Fibroblast of lung (primary cell): ENCODE measurements around the gene GRPEL2. TPM values are rescaled to one million over a fixed set of nuclear protein-coding genes. Genes with fewer than 3 reads are reported as not detected.

Experiments
- DNase-seq, 2 donors: peaks; one replicate each; pipeline versions ENCODE4 v3.0.0 to v3.0.0-alpha.2; 2010; ENCODE audit warnings: low read depth in 2 of 2
- H2AFZ ChIP-seq: 2 replicates; pipeline ENCODE4 v1.5.1; 2012; ENCODE audit warnings: low read length, control low read depth, inconsistent platforms
- H3K27ac ChIP-seq: 2 replicates; pipeline ENCODE4 v1.5.1; 2011; ENCODE audit warnings: low read length, control low read depth; ENCODE audit not compliant: insufficient read depth
- H3K27me3 ChIP-seq: 2 replicates; pipeline ENCODE4 v1.5.1; 2011; ENCODE audit warnings: mild to moderate bottlenecking, low read length; ENCODE audit not compliant: control insufficient read depth, insufficient read depth
- H3K36me3 ChIP-seq: 2 replicates; pipeline ENCODE4 v1.5.1; 2011; ENCODE audit warnings: low read length; ENCODE audit not compliant: control insufficient read depth, insufficient read depth
- H3K4me1 ChIP-seq: 2 replicates; pipeline ENCODE4 v1.5.1; 2011; ENCODE audit warnings: low read length; ENCODE audit not compliant: control insufficient read depth, insufficient read depth; ENCODE audit errors: extremely low read depth
- H3K4me2 ChIP-seq: 2 replicates; pipeline ENCODE4 v1.5.1; 2011; ENCODE audit warnings: low read length, control low read depth; ENCODE audit not compliant: insufficient read depth; ENCODE audit errors: extremely low read depth
- H3K4me3 ChIP-seq, 4 experiments: fragments of 200-600 bp in 1 of 4; sonication (generic) in 1 of 4; replicated peaks in 1 of 4; 2 replicates each; pipeline ENCODE4 v1.5.1; 2011 to 2016; ENCODE audit warnings: low read length in 4 of 4, low read depth in 3 of 4, mild to moderate bottlenecking in 3 of 4, control low read depth in 2 of 4, inconsistent platforms in 1 of 4, mixed read lengths in 1 of 4; ENCODE audit not compliant: insufficient read depth in 1 of 4; ENCODE audit errors: control extremely low read depth in 1 of 4
- H3K79me2 ChIP-seq: 2 replicates; pipeline ENCODE4 v1.5.1; 2012; ENCODE audit warnings: mild to moderate bottlenecking, low read length, inconsistent platforms; ENCODE audit not compliant: control insufficient read depth, insufficient read depth
- H3K9ac ChIP-seq: 2 replicates; pipeline ENCODE4 v1.5.1; 2011; ENCODE audit warnings: mild to moderate bottlenecking, low read length, control low read depth; ENCODE audit not compliant: insufficient read depth
- H3K9me3 ChIP-seq: 2 replicates; pipeline ENCODE4 v1.5.1; 2012; ENCODE audit warnings: low read depth, low read length; ENCODE audit not compliant: control insufficient read depth, insufficient read depth
- H4K20me1 ChIP-seq: 2 replicates; pipeline ENCODE4 v1.5.1; 2011; ENCODE audit warnings: low read length; ENCODE audit not compliant: control insufficient read depth, insufficient read depth; ENCODE audit errors: extremely low read depth
- EZH2 ChIP-seq: IDR thresholded peaks from 2 replicates; pipeline ENCODE4 v1.5.1; 2012; ENCODE audit warnings: low read length, control low read depth, mild to moderate bottlenecking; ENCODE audit errors: missing control alignments
- polyA plus RNA-seq, 2 donors: library from polyadenylated mRNA; depleted of rRNA in 1 of 2; stranded (reverse) in 1 of 2; unstranded in 1 of 2; fragments of >200 nt; gene quantifications; 2 replicates each; pipeline ENCODE4 v1.2.1, GENCODE V29; 2011 to 2012; ENCODE audit warnings: missing spikeins in 1 of 2
- total RNA-seq: library from RNA; depleted of rRNA; stranded (reverse); fragments of >200 nt; gene quantifications from 2 replicates; pipeline ENCODE4 v1.2.1, GENCODE V29; 2014
- TF ChIP-seq, protein P1 (sequence below), 2 donors: IDR thresholded peaks in 1 of 2; conservative IDR thresholded peaks in 1 of 2; 1 replicate in 1 of 2; 2 replicates in 1 of 2; pipeline ENCODE4 v1.5.1; 2011 to 2012; ENCODE audit warnings: low read length in 2 of 2, control low read depth in 1 of 2, inconsistent platforms in 1 of 2, low read depth in 1 of 2, mild to moderate bottlenecking in 1 of 2

The GRPEL2 gene
- total and polyA plus RNA-seq, 2 donors (not counting 1 experiment from before 2014, with no cell fraction given), result 15.3 to 29.6 TPM

DNA sequence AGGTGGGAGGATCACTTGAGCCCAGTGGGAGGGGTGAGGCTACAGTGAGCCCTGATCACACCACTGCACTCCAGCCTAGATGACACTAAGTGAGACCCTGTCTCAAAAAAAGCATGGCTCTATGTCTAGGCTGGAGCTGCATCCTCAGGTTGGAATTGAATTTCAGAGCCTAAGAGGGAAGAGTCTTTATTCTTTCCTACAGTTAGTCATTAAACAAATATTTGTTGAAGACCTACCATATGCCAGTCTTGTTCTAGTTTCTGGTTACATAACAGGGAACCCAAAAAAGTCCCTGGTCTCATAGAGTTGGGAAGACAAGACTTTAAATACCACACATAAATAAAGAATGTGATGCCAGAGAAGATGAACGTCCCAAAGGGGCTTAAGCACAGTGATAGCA, 6.9 kb upstream of the GRPEL2 start:
- Histone ChIP-seq H3K4me1 (no peaks in the 10 kb centered on the region), H4K20me1 (no peaks in the 10 kb centered on the region), H3K36me3 (no peaks in the 10 kb centered on the region), H3K27ac (no peak overlapping the region), H2AFZ (no peak overlapping the region), H3K9me3 (no peaks in the 10 kb centered on the region), H3K9ac (no peak overlapping the region), H3K4me3 (no peak overlapping the region), H3K79me2 (no peaks in the 10 kb centered on the region), H3K4me2 (no peak overlapping the region), H3K27me3 (no peaks in the 10 kb centered on the region)
- no peak for TF ChIP-seq EZH2
- TF ChIP-seq, protein P1, sequence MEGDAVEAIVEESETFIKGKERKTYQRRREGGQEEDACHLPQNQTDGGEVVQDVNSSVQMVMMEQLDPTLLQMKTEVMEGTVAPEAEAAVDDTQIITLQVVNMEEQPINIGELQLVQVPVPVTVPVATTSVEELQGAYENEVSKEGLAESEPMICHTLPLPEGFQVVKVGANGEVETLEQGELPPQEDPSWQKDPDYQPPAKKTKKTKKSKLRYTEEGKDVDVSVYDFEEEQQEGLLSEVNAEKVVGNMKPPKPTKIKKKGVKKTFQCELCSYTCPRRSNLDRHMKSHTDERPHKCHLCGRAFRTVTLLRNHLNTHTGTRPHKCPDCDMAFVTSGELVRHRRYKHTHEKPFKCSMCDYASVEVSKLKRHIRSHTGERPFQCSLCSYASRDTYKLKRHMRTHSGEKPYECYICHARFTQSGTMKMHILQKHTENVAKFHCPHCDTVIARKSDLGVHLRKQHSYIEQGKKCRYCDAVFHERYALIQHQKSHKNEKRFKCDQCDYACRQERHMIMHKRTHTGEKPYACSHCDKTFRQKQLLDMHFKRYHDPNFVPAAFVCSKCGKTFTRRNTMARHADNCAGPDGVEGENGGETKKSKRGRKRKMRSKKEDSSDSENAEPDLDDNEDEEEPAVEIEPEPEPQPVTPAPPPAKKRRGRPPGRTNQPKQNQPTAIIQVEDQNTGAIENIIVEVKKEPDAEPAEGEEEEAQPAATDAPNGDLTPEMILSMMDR (conservative IDR thresholded peaks at IDR 0.05 in 1 of 2, IDR thresholded peaks at IDR 0.05 in 1 of 2; ENCODE audit: low read depth in 1 of 2, low read length in 2 of 2), result no peak
- DNase-seq, result no peak

DNA sequence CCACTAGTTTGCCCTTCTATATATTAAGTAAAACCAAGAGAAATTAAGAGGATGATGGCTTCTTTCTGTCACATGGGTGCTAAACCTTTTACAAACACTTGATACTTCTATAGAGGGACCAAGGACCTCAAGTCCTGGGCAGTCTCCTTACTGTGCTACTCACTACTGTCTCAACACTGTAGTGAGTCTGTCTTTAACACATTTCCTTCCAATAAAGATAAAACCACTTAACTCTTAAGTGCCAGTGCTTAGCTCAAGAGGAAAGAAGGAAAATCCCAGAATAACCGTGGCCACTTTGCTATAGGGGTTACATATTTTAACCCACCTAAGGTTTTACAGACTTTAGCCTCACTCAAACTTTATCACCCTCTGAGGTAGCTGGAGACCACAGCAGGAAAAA, 4.4 kb upstream of the GRPEL2 start:
- no peaks in the 10 kb centered on the region for H3K27me3 ChIP-seq
- no peak overlapping the region for H3K9ac ChIP-seq
- H3K79me2 ChIP-seq, result peaks cover 5% of the 10 kb centered on the region
- H3K4me3 ChIP-seq, result no peak overlapping the region
- H3K36me3 ChIP-seq, result no peaks in the 10 kb centered on the region
- no peak overlapping the region for H3K4me2 ChIP-seq
- H3K27ac ChIP-seq, result no peak overlapping the region
- no peak overlapping the region for H2AFZ ChIP-seq
- no peaks in the 10 kb centered on the region for H3K9me3 ChIP-seq
- TF ChIP-seq EZH2, result no peak
- TF ChIP-seq, protein P1 (conservative IDR thresholded peaks at IDR 0.05 in 1 of 2, IDR thresholded peaks at IDR 0.05 in 1 of 2; ENCODE audit: low read depth in 1 of 2, low read length in 2 of 2), result no peak
- H4K20me1 ChIP-seq, result no peaks in the 10 kb centered on the region
- DNase-seq, result no peak
- no peaks in the 10 kb centered on the region for H3K4me1 ChIP-seq

DNA sequence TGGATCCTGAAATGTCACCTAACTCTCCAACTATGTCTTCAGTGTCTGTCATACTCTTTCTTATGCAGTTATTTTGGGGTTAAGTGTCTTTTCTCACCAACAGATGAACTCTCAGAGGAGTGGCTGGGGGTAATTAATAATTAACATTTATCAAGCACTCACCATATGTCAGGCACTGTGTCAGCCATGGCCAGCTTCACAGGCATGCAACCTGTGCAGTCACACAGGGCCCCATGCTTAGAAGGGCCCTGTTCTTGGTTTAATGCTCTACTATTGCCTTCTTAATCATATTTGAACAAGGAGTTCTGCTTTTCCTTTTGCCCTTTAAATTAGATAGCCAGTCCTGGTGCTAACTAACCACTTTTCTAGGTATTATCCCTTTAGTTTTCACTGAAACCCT, 3.4 kb upstream of the GRPEL2 start:
- H2AFZ ChIP-seq, result no peak overlapping the region

More for the DNA sequence above, 3.4 kb upstream of the GRPEL2 start:
- H3K36me3 ChIP-seq, result no peaks in the 10 kb centered on the region
- no peak for DNase-seq
- no peak overlapping the region for H3K27ac ChIP-seq
- H4K20me1 ChIP-seq, result no peaks in the 10 kb centered on the region
- H3K4me2 ChIP-seq, result no peak overlapping the region
- no peak for TF ChIP-seq EZH2
- TF ChIP-seq, protein P1 (conservative IDR thresholded peaks at IDR 0.05 in 1 of 2, IDR thresholded peaks at IDR 0.05 in 1 of 2; ENCODE audit: low read depth in 1 of 2, low read length in 2 of 2), result no peak
- H3K9me3 ChIP-seq, result no peaks in the 10 kb centered on the region
- H3K9ac ChIP-seq, result no peak overlapping the region
- no peaks in the 10 kb centered on the region for H3K27me3 ChIP-seq
- H3K4me3 ChIP-seq, result no peak overlapping the region
- H3K79me2 ChIP-seq, result peaks cover 13% of the 10 kb centered on the region
- H3K4me1 ChIP-seq, result peaks cover 2% of the 10 kb centered on the region
